ENCODE data around the gene SGMS1.

GRCh38 chr10:50379616-50380015 lies 244.1 kb downstream of the SGMS1 start:
- TF ChIP-seq CTCF (IDR thresholded peaks at IDR 0.05) (no peak), POLR2A (IDR thresholded peaks at IDR 0.05) (no peak), POLR2AphosphoS5 (IDR thresholded peaks at IDR 0.05) (no peak)

Data from prostate gland (tissue), 2 donors.